Stimulated activated CD4-positive, alpha-beta T cell treated with anti-CD3 and anti-CD28 coated beads, Interleukin-2, amount 100 ng/mL, for 4 hours (primary cell): Measurements from ENCODE around the gene LTB.
"Not testable (repeated sequence)": the region's sequence is repeated elsewhere in the genome, so short reads cannot be mapped to it uniquely, and the experiment has no call there.

Experiments used
- DNase-seq: peaks from one replicate; pipeline ENCODE4 v3.0.0-alpha.2; 2020; ENCODE audit warnings: low read depth

The LTB gene

DNA sequence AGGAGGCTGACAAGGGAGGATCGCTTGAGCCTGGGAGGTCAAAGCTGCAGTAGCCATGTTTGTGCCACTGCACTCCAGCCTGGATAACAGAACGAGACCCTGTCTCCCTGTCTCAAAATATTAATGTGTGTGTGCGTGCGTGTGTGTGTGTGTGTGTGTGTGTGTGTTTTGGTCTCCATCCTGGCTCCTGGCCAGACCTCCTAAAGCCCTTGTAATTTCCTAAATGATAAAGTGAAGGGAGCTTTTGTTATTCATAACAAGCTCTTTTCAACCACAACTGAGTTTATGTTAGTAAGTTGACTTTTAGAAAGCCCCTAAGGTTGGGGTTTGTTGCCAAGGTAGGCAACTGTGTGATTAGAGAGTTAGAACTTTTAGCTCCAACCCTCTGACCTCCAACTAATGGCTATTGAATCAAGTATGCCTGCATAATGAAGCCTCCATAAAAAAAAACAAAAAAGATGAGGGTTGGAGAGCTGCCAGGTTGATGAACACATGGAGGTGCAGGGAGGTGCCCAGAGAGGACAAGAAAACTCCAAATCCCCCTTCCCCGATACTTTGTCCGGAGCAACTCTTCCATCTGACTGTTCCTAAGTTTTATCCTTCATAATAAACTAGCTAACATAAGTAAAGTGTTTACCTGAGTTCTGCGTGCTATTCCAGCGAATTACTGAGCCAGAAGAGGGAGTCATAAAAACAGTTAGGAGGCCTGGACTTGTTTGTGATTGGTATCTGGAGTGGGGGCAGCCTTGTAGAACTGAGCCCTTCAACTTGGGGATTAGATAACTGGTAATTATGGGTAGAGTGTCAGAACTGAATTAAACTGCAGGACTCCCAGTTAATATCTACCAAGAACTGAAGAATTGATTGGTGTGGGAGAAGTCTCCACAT, 27.5 kb upstream of the LTB start:
- DNase-seq = no peak

DNA sequence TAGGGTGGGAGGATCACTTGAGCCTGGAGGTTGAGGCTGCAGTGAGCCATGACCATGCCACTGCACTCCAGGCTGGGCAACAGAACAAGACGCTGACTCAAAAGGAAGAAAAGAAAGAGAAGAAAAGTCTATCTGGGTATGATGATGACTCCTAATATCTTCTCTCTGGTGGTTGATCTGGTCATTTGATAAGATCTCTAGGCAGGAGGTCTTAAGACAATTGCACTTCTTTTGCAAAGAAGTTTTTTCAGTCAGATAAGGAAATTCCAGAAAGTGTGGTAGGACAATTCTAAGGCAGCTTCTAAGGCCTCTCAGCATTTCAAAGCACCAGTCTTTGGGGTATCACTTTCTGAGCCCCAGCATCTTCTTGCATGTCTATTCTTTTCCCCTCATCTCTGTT, 25.1 kb upstream of the LTB start:
- DNase-seq = no peak

DNA sequence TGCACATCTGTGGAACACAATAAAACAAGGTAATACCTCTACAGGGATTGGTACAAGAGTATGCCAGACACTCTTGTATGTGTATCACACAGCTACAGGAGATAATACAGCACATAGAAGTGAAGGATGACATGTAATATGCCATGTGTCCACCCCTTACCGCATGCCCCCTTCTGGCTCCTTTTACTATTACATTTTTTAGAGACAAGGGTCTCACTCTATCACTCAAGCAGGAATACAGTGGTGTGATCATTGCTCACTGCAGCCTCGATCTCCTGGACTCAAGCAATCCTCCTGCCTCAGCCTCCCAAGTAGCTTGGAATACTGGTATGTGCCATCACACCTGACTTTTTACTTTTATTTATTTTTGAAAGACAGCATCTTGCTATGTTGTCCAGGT, 14.8 kb upstream of the LTB start:
- peak; percentile 43 for DNase-seq

DNA sequence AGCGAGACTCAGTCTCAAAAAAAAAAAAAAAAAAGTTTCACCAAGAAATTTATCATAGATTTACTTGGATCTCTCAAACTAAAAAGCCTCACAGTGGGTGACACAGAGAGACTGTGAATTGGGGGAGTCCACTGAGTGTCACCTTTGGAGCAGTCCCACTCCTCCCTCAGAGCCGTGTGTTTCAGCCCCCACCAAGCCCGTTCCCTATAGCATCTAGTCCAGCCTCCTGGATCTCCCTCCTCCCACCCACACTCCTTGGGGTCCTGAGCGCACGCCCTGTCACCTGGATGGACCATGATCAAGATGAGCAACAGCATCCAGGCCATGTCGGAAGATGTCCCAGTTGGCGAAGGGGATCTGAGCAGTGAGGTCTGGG, 10.2 kb upstream of the LTB start:
- no peak for DNase-seq

DNA sequence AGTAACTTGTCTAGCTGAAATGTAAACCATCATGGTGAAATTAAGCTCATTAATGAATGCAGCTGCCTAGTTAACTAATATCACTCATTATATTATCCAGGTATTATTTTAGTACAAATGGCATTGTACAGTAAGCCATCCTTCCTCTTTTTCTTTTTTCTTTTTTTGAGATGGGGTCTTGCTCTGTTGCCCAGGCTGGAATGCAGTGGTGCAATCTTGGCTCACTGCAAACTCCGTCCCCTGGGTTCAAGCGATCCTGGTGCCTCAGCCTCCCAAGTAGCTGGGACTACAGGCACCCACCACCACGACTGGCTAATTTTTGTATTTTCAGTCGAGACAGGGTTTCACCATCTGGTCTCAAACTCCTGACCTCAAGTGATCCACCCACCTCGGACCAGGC, 8.5 kb upstream of the LTB start:
- not testable (repeated sequence) for DNase-seq

DNA sequence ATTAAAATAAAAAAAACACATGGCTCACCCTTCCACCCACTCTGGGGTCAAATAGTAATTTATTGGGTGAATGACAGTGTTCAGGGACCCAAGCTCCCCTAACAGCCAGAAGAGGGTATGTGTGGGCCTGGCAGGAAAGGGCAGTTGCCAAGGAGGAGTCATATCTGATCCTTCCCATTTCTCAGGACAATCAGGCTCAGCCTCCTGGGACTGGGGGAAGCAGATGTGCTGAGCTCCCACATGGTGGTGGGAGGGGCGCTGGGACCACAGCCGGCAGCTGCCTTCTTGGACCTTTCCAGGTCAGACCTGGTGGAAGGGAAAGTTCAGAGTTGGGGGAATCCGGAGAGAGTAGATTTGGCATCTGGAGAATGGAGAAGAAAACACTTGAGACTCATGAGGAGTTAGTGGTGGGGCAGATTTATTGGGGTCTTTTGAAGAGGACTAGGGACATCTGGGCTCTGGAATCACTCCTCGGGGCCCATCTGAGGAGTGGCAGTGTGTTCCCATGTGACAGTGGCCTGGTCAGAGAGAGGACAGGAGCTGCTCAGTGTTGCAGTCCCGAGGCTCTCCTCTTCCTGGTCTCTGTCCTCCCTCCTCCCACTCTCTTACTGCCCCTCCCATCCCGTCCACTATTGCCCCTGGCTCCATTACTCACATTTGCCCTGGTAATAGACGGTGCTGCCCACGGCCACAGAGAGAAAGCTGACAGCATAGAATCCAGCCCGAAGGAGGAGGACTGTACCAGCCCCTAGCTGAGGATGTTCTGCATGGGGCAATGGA, 6.8 kb upstream of the LTB start:
- no peak for DNase-seq

DNA sequence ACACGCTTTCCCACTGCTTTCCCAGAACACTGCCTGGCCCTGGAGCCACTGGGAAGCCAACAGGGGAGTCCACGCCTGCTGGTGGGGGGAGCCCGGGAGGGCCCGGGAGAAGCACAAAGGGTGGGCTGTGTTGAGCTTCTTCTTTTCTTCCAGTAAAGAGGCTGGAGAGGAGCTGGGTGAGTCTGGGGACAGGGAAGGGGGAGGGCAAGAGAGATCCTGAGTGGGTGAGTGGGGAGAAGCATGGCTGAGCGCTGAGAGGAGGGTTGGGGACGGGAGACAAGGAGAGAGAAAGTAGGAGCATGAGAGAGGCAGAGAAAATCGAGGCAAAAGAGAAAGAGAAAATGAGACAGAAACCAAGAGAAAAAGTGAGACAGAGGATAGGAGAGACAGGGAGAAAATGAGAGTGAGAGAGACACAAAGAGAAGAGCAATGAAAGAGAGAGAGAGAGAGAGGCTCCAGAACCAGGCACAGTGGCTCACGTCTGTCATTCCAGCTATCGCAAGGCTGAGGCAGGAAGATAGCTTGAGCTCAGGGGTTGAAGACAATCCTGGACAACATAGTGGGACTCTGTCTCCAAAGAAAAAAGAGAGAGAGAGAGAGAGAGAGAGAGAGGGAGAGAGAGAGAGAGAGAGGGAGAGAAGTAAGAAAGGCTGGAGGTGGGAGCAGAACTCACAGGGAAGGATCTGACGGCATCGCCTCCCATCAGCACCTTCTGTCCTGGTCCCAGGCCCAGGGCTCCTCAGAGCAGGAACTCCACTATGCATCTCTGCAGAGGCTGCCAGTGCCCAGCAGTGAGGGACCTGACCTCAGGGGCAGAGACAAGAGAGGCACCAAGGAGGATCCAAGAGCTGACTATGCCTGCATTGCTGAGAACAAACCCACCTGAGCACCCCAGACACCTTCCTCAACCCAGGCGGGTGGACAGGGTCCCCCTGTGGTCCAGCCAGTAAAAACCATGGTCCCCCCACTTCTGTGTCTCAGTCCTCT, 5.9 kb upstream of the LTB start:
- DNase-seq = no peak

DNA sequence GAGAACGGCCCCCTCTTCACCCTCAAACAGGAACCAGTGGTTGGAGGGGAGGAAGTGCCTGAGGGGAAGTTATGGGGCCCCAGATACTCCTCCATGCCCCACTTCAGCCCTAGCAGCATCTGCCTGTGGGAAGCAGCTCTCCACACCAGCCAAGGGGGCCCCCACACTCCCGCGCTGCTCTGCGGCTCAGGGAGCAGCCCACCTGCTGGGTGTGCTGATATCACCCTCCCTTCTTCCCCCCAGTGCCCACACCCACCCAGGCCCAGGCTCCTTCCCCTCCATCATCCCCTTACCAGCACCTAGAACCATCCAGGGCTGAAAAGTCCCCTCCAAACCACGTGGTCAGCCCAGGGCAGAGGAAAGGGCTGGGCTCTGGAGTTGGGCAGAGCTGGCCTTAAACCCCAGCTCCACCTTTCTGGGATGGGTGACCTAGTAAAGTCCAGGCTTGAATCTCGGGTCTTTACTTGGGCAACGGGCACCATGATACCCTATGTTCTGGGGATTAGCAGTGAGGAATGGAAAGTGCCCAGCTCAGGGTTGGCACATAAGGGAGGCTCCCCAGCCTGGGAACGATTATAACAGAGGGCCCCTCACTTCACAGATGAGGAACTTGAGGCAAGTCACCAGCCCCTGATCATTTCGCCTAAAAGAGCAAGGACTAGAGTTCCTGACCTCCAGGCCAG, 4.5 kb upstream of the LTB start:
- DNase-seq = no peak

DNA sequence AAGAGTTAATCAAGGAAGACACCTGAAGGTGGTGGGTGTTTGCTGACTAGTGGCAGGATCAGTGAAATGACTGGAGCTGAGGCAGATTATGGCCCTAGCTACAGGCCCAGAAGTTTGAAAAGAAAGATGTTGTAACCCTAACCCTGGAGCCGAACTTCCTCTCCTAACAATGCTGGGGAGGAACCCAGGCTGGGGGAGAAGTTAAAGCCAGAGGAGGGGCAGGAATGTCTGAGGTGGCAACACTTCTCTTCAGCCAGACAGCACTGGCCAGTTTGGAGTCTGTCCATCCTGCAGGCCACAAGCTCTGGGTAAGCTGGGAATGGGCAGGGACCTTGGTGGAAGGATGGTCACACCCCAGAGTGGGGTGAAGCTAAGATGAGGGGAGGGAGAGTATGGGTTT, 3.8 kb upstream of the LTB start, which contains the start of gene LST1:
TSS of gene LST1 (plus strand) at position 270 of the 400 bp plus-strand sequence. CDS start 1,023 bp downstream, outside the sequence.
- no peak for DNase-seq

DNA sequence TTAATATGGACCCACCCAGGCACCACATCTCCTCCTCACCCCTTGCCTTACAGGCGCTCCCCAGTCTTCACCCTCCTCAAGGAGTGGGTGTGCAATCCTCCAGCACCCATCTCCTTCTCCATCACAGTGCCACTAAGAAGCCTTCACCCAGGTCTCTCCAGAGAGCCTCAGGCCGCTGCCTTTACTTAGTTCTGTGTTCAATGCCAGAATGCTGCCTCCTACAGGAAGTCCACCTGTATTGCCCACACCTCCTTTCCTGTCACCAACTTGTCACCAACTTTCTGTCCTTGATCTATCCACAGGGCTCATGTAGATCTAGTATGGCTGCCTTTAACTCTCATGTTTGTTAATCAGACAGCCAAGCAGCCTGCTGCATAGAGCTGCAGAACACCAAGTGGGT, 3.3 kb upstream of the LTB start:
- DNase-seq = no peak

DNA sequence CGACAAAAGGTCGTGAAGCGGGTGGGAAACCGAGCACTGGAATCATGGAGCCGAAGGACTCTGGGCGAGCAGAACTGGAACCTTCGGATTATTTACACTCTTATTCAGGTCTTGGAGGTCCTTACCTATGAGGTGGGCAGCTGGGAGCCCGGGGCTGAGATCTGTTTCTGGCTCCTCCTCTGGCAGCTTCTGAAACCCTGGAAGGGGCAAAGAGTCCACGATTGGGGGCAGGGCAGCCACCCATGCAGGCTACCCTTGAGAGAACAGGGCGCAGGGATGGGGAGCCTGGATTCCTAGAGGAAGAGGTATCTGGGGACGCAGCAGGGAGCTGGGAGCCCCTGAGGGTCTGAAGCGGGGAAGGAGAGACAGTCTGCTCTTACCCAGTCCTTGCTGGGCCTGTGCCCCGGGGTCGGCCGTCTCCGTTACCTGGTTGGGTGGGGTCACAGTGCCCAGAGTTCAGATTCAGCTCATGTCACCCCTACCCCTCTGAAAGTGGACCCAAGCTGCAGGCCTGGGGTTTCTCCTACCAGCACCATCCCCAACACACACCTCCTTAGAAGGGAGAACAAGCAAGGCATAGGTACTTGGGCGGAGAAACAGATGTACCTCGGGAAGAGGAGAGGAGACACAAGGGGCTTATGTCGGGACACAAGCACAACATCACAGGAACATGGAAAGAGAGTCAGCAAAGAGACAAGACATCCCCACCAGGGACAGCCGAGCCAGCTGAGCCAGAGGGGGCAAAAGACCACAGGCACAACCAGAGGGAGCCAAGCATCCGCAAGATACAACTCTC, 592 bp downstream of the LTB start:
- no peak for DNase-seq

DNA sequence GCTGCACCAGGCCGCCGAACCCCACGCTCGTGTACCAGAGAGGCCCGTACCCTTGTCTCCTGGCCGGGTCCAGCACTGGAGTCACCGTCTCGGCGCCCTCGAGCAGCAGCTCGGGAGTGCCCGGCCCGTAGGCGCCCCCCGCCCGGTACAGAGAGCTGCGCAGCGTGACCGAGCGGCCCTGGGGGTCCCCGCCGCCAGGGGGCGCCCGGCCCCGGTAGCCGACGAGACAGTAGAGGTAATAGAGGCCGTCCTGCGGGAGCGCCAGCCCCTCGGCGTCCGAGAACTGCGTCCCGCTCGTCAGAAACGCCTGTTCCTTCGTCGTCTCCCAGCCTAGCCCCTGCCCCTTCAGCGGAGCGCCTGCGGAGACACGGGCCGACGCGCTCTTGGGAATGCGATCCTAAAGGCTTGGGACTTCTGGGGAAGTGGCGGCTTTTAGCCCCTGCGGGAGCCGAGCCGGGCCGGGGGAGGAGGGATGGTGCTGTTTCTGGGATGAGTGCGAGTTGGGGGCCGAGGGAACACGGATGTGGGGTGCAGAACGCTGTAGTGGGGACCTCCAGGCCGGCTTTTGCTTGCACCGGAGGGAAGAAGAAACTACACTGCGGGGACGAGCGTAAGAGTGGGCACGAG, 1.3 kb downstream of the LTB start:
- DNase-seq = peak; percentile 84

DNA sequence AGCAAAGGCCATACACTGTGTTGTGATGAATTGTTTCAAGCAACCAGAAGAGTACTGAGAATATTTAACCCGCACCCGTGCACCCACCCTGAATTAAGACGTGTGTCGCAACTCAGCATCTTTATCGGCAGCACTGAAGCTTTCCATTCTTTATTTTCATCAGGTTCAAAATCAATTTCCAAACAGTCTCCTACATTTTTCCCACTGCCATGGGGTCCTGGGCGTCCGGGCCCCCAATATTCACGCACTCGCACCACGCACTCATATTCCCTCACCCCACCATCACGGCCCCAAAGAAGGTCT, 1.8 kb downstream of the LTB start:
- no peak for DNase-seq

DNA sequence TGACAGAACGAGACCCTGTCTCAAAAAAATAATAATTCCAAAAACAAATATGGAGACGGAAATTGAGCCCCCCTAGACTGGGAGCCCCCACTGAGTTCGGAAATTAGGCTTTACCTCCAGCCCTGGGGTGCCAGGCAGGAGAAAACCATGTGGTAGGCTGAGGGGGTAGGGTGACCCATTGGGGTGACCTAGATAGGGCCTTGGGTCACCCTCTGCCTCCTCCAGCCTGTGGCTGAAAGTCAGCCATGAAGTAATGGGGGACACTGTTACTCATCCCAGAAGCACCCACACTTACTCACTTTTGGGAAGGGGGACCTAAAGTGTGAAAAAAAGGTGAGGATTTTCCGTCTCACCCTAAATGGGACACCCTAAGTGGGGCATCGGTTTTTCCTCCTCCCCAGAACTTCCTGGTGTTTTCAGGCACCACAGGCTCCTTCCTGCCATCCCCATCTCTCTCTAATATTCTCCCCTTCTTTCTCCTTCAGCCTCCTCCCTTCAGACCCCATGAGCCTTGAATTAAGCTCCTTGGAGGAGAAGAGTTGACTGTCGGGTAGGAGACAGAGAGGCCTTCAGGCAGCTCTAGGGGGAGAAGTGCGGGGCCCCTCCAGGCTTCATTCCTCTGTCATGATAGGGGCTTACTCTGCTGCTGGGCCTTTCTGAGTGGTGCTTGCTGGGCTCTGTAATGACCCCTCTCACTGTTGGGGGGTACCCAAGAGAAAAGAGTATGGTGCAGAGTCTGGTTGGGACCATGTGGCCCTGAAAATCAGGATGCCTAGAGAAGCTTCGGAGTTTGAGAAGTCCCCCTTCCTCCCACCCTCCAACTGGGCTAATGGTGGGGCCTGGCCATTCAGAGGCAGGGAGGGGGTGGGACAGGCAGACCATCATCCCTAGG, 2.4 kb downstream of the LTB start:
- DNase-seq = no peak

DNA sequence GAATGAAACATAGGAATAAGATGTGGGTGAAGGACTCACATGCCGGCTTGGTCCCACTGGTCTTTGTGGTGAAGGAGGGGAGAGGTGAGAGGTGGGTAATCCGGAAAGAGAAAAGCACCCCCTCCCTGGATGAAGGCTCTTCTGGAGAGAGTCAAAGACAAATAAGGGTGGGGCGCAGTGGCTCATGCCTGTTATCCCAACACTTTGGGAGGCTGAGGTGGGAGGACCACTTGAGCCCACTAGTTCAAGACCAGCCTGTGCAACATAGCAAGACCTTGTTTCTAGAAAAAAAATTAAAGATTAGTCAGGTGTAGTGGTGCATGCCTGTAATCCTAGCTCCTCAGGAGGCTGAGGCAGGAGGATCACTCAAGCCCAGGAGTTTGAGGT, 3.1 kb downstream of the LTB start:
- no peak for DNase-seq

DNA sequence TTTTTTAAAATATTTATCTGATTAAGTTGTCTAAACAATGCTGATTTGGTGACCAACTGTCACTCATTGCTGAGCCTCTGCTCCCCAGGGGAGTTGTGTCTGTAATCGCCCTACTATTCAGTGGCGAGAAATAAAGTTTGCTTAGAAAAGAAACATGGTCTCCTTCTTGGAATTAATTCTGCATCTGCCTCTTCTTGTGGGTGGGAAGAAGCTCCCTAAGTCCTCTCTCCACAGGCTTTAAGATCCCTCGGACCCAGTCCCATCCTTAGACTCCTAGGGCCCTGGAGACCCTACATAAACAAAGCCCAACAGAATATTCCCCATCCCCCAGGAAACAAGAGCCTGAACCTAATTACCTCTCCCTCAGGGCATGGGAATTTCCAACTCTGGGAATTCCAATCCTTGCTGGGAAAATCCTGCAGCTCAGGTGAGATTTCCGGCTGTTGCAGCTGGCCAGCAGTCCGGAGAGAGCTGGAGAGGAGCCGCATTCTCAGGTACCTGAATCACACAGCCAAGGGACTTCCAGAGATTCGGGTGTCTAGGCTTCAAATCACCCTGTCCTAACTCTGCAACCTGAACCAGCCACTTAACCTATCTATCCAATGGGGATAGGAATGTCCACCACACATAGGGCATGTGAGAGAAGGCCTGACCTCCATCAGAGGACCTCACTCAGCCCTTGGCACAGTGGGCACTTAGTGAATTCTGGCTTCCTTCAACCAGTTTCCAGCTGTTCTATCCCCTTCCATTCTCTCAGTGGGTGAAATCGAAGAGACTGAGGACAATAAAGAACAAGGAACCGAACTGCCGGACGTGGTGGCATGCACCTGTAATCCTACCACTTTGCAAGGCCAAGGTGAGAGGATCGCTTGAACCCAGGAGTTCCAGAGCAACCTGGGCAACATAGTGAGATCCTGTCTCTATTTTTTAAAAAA, 3.8 kb downstream of the LTB start:
- no peak for DNase-seq

DNA sequence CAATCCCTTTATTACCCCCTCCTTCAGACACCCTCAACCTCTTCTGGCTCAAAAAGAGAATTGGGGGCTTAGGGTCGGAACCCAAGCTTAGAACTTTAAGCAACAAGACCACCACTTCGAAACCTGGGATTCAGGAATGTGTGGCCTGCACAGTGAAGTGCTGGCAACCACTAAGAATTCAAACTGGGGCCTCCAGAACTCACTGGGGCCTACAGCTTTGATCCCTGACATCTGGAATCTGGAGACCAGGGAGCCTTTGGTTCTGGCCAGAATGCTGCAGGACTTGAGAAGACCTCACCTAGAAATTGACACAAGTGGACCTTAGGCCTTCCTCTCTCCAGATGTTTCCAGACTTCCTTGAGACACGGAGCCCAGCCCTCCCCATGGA, 4.7 kb downstream of the LTB start:
- no peak for DNase-seq

DNA sequence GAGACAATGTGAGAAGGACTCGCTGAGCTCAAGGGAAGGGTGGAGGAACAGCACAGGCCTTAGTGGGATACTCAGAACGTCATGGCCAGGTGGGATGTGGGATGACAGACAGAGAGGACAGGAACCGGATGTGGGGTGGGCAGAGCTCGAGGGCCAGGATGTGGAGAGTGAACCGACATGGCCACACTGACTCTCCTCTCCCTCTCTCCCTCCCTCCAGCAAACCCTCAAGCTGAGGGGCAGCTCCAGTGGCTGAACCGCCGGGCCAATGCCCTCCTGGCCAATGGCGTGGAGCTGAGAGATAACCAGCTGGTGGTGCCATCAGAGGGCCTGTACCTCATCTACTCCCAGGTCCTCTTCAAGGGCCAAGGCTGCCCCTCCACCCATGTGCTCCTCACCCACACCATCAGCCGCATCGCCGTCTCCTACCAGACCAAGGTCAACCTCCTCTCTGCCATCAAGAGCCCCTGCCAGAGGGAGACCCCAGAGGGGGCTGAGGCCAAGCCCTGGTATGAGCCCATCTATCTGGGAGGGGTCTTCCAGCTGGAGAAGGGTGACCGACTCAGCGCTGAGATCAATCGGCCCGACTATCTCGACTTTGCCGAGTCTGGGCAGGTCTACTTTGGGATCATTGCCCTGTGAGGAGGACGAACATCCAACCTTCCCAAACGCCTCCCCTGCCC, 5.2 kb downstream of the LTB start:
- no peak for DNase-seq
